DOHH2 (cell line): ENCODE measurements around the gene RAD51B.

Source experiments
- H3F3A ChIP-seq: fragments of 200-600 bp; sonication (generic), shearing (Covaris generic); 2 replicates; pipeline ENCODE4 v1.6.0; 2016; ENCODE audit warnings: antibody characterized with exemption, mild to moderate bottlenecking; ENCODE audit not compliant: control insufficient read depth, insufficient read depth
- H3K27ac ChIP-seq: fragments of 200-600 bp; sonication (generic); 2 replicates; pipeline ENCODE4 v1.5.1; 2014; ENCODE audit warnings: low read depth, mild to moderate bottlenecking, low read length, moderate library complexity
- H3K27me3 ChIP-seq: fragments of 200-600 bp; sonication (generic); 2 replicates; pipeline ENCODE4 v1.6.1; 2014; ENCODE audit warnings: mild to moderate bottlenecking, low read length, mixed read lengths; ENCODE audit not compliant: control insufficient read depth
- H3K36me3 ChIP-seq: fragments of 200-600 bp; sonication (generic); 2 replicates; pipeline ENCODE4 v1.6.1; 2014; ENCODE audit warnings: mild to moderate bottlenecking, low read length, moderate library complexity, mixed read lengths; ENCODE audit not compliant: control insufficient read depth
- H3K4me1 ChIP-seq: fragments of 200-600 bp; sonication (generic); 2 replicates; pipeline ENCODE4 v1.6.1; 2014; ENCODE audit warnings: mild to moderate bottlenecking, low read length, mixed read lengths; ENCODE audit not compliant: control insufficient read depth
- H3K4me2 ChIP-seq: fragments of 200-600 bp; sonication (generic); 2 replicates; pipeline ENCODE4 v1.6.0; 2014; ENCODE audit warnings: mild to moderate bottlenecking, low read length, moderate library complexity
- H3K4me3 ChIP-seq: fragments of 200-600 bp; sonication (generic); 2 replicates; pipeline ENCODE4 v1.5.1; 2014; ENCODE audit warnings: mild to moderate bottlenecking, low read length, mixed read lengths
- H3K79me2 ChIP-seq: fragments of 200-600 bp; sonication (generic); 2 replicates; pipeline ENCODE4 v1.6.1; 2014; ENCODE audit warnings: mild to moderate bottlenecking, low read length, mixed read lengths; ENCODE audit not compliant: control insufficient read depth
- H3K9me2 ChIP-seq: fragments of 200-600 bp; sonication (generic); replicated peaks from 2 replicates; pipeline ENCODE4 v1.6.1; 2014; ENCODE audit warnings: mild to moderate bottlenecking, low read length, mixed read lengths; ENCODE audit not compliant: control insufficient read depth
- H3K9me3 ChIP-seq: fragments of 200-600 bp; sonication (generic); 2 replicates; pipeline ENCODE4 v1.6.1; 2014; ENCODE audit warnings: antibody characterized with exemption, low read length, mixed read lengths; ENCODE audit not compliant: control insufficient read depth, insufficient read depth
- H4K20me1 ChIP-seq: fragments of 200-600 bp; sonication (generic); 2 replicates; pipeline ENCODE4 v1.6.0; 2014; ENCODE audit warnings: low read depth, mild to moderate bottlenecking, antibody characterized with exemption, low read length, moderate library complexity; ENCODE audit not compliant: control insufficient read depth, insufficient read depth
- CTCF ChIP-seq: fragments of 200-600 bp; sonication (generic); IDR thresholded peaks from one replicate; pipeline ENCODE4 v1.5.1; 2014; ENCODE audit warnings: antibody characterized with exemption, mild to moderate bottlenecking, low read depth, low read length; ENCODE audit not compliant: poor library complexity, severe bottlenecking
- EZH2phosphoT487 ChIP-seq: fragments of 200-600 bp; sonication (generic); IDR thresholded peaks from 2 replicates; pipeline ENCODE4 v1.6.1; 2017; ENCODE audit warnings: borderline replicate concordance, mild to moderate bottlenecking, antibody characterized with exemption, low read length, moderate library complexity, mixed read lengths

The RAD51B gene

GRCh38 chr14:68335312-68335711, 515.7 kb downstream of the RAD51B start:
- Histone ChIP-seq H3K9me2 (no peaks in the 10 kb centered on the region), H3K79me2 (no peaks in the 10 kb centered on the region), H4K20me1 (no peaks in the 10 kb centered on the region), H3K27me3 (no peaks in the 10 kb centered on the region), H3F3A (peaks cover 14% of the 10 kb centered on the region; the same call in 1 of the 2 replicates), H3K27ac (no peak overlapping the region), H3K4me3 (no peak overlapping the region), H3K4me1 (peaks cover 35% of the 10 kb centered on the region), H3K9me3 (no peaks in the 10 kb centered on the region), H3K4me2 (no peak overlapping the region), H3K36me3 (no peaks in the 10 kb centered on the region)
- TF ChIP-seq EZH2phosphoT487 (no peak), CTCF (no peak)

- no peaks in the 10 kb centered on the region for H3K9me3 ChIP-seq
- H3K79me2 ChIP-seq, result no peaks in the 10 kb centered on the region
- no peak overlapping the region for H3K4me2 ChIP-seq
- no peaks in the 10 kb centered on the region for H3K36me3 ChIP-seq
- no peak for TF ChIP-seq CTCF
- TF ChIP-seq EZH2phosphoT487, result no peak
- no peak overlapping the region for H3K4me3 ChIP-seq
- peaks cover 43% of the 10 kb centered on the region for H3K4me1 ChIP-seq
- H3F3A ChIP-seq, result peaks cover 14% of the 10 kb centered on the region
- no peak overlapping the region for H3K27ac ChIP-seq
- H4K20me1 ChIP-seq, result no peaks in the 10 kb centered on the region
- no peaks in the 10 kb centered on the region for H3K27me3 ChIP-seq
- no peaks in the 10 kb centered on the region for H3K9me2 ChIP-seq
Measured at GRCh38 chr14:68336165-68336564, 516.6 kb downstream of the RAD51B start.

GRCh38 chr14:68337279-68337678, 517.7 kb downstream of the RAD51B start:
- TF ChIP-seq EZH2phosphoT487, result no peak
- TF ChIP-seq CTCF, result no peak
- Histone ChIP-seq H3K9me2 (no peaks in the 10 kb centered on the region), H3K27me3 (no peaks in the 10 kb centered on the region), H3K4me2 (no peak overlapping the region), H4K20me1 (no peaks in the 10 kb centered on the region), H3K9me3 (no peaks in the 10 kb centered on the region), H3K27ac (no peak overlapping the region), H3K36me3 (no peaks in the 10 kb centered on the region), H3K4me3 (no peak overlapping the region), H3K4me1 (peaks cover 47% of the 10 kb centered on the region), H3K79me2 (no peaks in the 10 kb centered on the region), H3F3A (peaks cover 13% of the 10 kb centered on the region)
